Measurements from ENCODE around the gene RERE.

The RERE gene

GRCh38 chr1:8817412-8818324, at the start of gene RERE:
TSS of gene RERE (minus strand) at chr1:8817640.
- DNase-seq = peak; percentile 96

DNA sequence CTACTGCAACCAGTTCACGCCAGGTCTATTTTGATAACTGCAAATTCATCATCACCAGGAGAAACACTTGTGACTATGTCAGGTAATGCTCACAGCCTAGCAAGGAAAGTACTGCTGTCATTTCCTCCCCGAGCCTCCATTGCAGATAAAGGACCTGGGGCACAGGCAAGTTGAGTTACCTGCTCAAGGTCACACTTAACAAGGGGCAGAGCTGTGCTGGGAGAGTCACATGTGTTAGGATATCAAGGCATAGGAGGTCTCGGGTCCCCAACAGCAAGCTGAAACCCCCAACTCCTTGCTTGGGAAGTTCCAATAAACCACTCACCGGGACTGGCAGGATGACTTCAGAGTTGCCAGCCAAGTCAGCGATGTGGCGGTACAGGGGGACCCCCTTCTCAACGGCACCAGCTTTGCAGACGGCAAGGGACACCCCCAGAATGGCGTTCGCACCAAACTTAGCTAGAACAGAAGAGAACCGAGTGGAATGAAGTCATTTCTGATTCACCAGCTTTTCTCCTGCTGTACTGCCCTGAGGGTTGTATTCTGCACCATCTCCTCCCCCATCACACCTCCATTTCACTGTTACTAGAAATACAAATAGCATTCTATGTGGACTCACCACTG, 49.5 kb upstream of the RERE start:
- no peak for DNase-seq

DNA sequence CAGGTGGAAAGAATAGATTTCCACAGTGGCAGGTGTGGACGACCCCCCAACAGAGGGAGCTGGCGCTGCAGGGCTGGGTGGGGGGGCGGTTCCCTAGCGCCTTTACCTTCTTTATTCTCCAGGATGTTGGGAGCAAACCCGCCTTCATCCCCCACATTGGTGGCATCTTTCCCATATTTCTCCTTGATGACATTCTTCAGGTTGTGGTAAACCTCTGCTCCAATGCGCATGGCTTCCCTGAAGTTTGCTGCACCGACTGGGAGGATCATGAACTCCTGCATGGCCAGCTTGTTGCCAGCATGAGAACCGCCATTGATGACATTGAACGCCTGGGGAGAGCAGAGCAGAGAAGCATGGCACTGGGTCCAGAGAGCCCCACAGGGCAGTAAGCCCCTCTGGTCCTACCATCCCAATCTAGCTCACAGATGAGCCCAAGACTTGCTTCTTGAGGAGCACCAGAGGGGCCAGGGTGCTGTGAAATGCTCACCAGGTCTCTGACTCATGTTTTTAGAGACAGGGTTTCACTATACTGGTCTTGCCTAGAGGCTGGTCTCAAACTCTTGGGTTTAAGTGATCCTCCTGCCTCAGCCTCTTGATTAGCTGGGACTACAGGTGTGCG, 48.8 kb upstream of the RERE start:
- no peak for DNase-seq

- no peak for DNase-seq
Observed at GRCh38 chr1:8864713-8865344, 47.4 kb upstream of the RERE start.

- DNase-seq = no peak
Observed at GRCh38 chr1:8863794-8864233, 46.4 kb upstream of the RERE start.

- no peak for DNase-seq
Observed at GRCh38 chr1:8863138-8863537, 45.7 kb upstream of the RERE start.

DNA sequence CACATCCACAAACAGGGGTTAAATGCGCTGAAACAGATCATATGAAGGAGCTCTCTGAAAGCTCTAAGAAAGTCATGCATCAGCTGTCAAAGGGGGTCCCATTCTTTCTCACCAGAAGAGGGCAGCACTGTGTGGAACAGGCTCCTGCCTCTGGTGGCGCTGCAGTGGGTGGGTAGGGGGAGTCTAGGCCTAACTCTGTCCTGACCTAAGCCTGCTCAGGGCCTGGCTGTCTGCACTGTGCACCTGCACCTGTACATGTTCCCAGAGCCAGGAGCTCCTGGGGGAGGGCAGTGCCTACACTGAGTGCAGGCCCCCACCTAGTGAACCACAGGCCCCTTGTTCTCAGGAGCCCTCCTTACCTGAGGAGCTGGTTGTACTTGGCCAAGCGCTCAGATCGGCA, 45.1 kb upstream of the RERE start:
- no peak for DNase-seq

GRCh38 chr1:8860738-8861516, 43.5 kb upstream of the RERE start:
- no peak for DNase-seq

DNA sequence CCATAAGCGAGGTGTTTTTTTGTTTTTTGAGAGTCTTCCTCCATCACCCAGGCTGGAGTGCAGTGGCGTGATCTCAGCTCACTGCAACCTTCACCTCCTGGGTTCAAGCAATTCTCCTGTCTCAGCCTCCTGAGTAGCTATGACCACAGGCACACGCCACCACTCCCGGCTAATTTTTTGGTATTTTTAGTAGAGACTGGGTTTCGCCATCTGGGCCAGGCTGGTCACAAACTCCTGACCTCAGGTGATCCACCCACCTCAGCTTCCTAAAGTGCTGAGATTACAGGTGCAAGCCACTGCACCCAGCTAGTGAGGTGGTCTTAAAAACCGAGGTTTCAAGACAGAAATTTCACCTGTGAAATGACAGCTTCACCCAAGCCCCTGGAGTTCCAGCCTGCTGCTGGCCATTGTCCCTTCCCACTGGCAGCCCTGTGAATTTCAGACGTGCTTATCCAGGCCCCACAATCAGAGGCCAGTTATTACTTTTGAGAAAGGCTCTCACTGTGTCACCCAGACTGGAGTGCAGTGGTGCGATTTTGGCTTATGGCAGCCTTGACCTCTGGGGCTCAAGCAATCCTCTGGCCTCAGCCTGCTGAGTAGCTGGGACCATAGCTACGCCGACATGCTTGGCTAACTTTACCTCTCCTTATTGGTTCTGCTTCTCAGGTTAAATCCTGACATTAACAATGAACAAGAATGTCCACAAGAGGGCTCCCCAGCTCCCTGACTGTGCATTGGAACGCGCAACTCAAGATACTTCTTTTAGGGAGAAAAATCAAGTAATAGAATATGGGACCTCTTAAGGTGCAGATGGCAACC, 41.7 kb upstream of the RERE start:
- peak; percentile 14 for DNase-seq

DNA sequence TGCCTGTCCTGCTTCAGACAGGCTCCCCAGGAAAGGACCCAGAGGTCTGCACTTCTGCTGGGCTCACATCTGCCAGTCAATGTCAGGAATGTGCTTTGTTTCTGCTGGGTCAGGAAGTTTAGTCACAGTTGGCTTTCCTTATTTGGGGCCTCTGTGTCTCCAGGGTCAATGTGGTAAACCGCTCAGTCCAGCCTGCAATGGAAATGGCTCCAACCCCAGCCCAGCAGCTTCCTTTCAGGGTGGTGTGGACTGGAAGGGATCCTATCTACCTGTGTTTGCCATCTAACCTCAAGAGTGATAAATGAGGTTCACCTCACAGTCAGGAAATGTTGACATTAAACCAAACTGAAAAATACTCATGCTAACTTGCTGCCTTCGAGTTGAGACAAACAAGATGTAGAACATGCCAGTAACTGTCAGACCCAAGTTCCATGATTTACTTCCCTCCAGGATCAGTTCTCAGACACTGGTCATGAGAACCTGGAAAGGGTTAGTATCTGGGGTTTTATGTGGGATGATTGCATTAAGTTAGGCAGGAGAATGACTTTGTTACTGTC, 40.8 kb upstream of the RERE start:
- DNase-seq = no peak

DNA sequence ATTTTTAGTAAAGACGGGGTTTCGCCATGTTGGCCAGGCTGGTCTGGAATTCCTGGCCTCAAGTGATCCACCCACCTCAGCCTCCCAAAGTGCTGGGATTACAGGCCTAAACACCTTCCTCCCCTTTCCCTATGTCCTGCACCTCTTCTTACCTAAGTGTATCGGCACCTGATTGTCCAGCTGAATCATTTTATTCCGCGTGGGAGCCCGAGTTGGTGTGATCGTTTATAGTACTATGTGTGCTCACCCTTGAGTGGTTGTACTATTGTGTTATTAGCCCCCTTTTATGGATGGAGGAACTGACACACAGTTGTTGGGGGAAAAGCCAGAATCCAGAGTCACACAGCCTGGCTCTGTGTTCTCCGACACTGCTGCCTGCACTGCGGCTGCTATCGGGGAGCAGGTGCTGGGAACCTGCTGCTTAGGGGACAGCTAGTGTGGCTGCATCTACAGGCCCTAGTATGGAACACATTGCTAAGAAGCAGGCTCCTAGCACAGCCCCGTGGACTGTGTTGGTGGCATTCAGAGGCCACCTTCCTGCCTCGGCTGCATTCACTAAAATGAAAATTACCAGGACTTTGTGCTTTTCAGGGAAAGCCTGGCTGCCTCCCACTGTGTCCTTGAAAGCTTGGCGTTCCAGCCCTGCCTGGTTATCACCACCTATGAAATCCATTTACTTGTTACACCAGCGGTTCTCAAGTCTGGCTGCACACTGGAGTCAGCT, 39.4 kb upstream of the RERE start:
- DNase-seq = no peak

- DNase-seq = no peak
Observed at GRCh38 chr1:8854240-8854639, 36.8 kb upstream of the RERE start.

- no peak for DNase-seq
Observed at GRCh38 chr1:8851060-8851459, 33.6 kb upstream of the RERE start.

- DNase-seq = peak; percentile 98
Observed at GRCh38 chr1:8848663-8849386, 31.4 kb upstream of the RERE start.

- DNase-seq = peak; percentile 87
Observed at GRCh38 chr1:8847990-8848389, 30.6 kb upstream of the RERE start.

DNA sequence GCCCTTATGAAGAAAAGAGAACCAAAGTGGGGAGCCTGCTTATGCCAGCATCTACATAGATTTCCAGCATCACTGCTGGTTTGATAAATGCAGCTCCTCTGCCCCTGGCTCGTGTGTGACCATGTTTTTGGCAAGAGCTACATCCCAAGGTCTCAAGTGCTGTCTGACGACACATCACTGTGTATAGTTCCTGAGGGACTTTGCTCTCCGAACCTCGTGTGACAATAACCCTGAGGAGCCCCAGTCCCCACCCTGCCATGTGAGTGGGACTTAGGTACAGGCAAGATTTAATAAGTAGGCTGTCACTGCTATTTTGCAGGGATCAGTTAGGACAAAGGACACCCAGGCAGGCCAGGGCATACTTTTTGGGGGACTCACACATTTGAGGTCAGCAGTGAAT, 28.8 kb upstream of the RERE start:
- peak; percentile 55 for DNase-seq

- no peak for DNase-seq
Observed at GRCh38 chr1:8845104-8846097, 28.0 kb upstream of the RERE start.

GRCh38 chr1:8844501-8845006, 27.1 kb upstream of the RERE start:
- peak; percentile 50 for DNase-seq
